ENCODE results near the gene LRMDA. TPM values are rescaled to one million over a fixed set of nuclear protein-coding genes. Genes with fewer than 3 reads are reported as not detected.

LRMDA gene
- total and polyA plus RNA-seq, 2 donors (not counting 3 experiments of a cell fraction or from before 2014, with no cell fraction given): 9.7 to 18.0 TPM

DNA sequence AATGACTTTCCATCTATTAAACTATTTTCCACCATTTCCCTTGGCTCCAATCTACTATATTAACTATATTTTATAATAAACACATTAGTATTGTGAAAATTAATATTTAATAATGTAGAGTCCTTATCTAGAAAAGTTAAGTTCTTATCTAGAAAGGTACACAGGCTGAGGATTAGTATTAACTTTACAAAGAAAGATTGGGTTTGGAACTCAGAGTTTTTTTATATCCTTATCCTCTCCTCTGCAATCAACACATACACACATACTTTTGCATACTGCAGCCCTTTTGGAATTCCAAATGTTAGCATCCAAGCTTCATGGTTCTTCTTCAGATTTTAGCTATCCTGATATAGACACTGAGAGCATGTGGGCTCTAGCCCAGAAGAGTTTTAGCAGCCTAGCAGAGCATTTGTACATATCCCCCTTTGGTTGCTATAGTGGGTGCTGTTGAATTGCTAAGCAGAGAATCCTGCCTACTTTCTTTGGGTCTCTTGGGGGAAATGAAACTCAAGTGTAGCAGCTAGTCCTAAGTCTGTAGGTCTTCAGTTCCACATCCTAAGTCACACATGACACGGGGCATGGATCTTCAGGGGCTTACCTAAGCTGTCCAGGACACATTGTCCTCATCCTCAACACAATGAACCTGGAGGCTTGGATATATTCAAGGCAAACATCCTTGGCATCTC lies 874.6 kb downstream of the LRMDA start:
- Histone ChIP-seq H3K4me1 (ENCODE audit: control insufficient read depth, extremely low read depth, insufficient read depth, low read length) (peaks cover 6% of the 10 kb centered on the region), H4K20me1 (replicated peaks; ENCODE audit: control insufficient read depth, extremely low read depth, insufficient read depth, low read length) (no peaks in the 10 kb centered on the region), H3K9me1 (replicated peaks; ENCODE audit: control insufficient read depth, extremely low read depth, insufficient read depth, low read length) (no peaks in the 10 kb centered on the region), H3K4me3 (replicated peaks in 1 of 3; ENCODE audit: insufficient read depth in 1 of 3, low read depth in 1 of 3, low read length in 3 of 3) (no peak overlapping the region), H2AFZ (ENCODE audit: low read depth, low read length) (no peak overlapping the region), H3K27me3 (ENCODE audit: control insufficient read depth in 2 of 2, insufficient read depth in 2 of 2, low read length in 2 of 2) (no peaks in the 10 kb centered on the region), H3K9me3 (replicated peaks; ENCODE audit: control insufficient read depth, insufficient read depth, low read length) (no peaks in the 10 kb centered on the region), H3K9ac (replicated peaks; ENCODE audit: extremely low read depth, insufficient read depth, low read length) (no peak overlapping the region), H3K79me2 (ENCODE audit: control insufficient read depth, insufficient read depth, low read length) (no peaks in the 10 kb centered on the region), H3K27ac (ENCODE audit: insufficient read depth, low read depth, low read length) (no peak overlapping the region), H3K36me3 (ENCODE audit: control insufficient read depth in 2 of 2, extremely low read depth in 1 of 2, insufficient read depth in 2 of 2, low read length in 2 of 2) (no peaks in the 10 kb centered on the region), H3K4me2 (ENCODE audit: insufficient read depth, low read length) (no peak overlapping the region)
- no TSS peak for BruUV-seq (replicated peaks)
- no peak for DNase-seq (ENCODE audit: low read depth, low spot score)
- dilution Hi-C loops (cut with MboI; ENCODE audit: extremely low pct_ligation_motif_present, low sequenced_read_pairs) (no loop called here), intact Hi-C loops (cut with micrococcal nuclease) (no loop called here)
- FAIRE-seq: no peak
- TF ChIP-seq POLR2A (IDR thresholded peaks at IDR 0.05; ENCODE audit: low read depth, low read length) (no peak), FOS (IDR thresholded peaks at IDR 0.05; ENCODE audit: borderline replicate concordance, insufficient read depth, low read length) (no peak)
- CTCF ChIA-PET: interaction anchor here (0.8 to 1.6 kb wide), 2 partner anchors 11 to 906 kb away, joined by 3 to 4 read pairs; no protein-coding TSS in a partner anchor
- POLR2A ChIA-PET: no interaction called here

DNA sequence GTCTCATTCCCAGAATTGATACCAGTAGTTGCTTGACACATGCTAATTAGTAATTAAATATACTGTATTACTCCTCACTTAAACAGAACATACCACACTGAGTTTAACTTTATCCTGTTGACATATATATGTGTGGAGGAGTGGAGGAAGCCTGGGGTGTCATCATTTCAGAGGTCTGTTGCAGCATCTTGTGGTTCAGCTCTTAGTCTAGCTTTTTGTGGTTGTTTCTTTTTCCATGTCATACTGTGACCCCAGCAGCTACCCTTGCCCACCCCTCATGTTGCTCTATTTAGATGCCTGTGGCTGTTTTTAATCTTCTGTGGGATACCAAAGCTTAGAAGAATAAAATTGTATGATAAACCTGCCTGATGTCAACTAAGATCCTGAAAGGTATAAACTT lies 875.4 kb downstream of the LRMDA start:
- Histone ChIP-seq H3K79me2 (ENCODE audit: control insufficient read depth, insufficient read depth, low read length) (no peaks in the 10 kb centered on the region), H3K27me3 (ENCODE audit: control insufficient read depth in 2 of 2, insufficient read depth in 2 of 2, low read length in 2 of 2) (no peaks in the 10 kb centered on the region), H3K36me3 (ENCODE audit: control insufficient read depth in 2 of 2, extremely low read depth in 1 of 2, insufficient read depth in 2 of 2, low read length in 2 of 2) (no peaks in the 10 kb centered on the region), H3K9me1 (replicated peaks; ENCODE audit: control insufficient read depth, extremely low read depth, insufficient read depth, low read length) (no peaks in the 10 kb centered on the region), H2AFZ (ENCODE audit: low read depth, low read length) (no peak overlapping the region), H3K4me3 (replicated peaks in 1 of 3; ENCODE audit: insufficient read depth in 1 of 3, low read depth in 1 of 3, low read length in 3 of 3) (no peak overlapping the region), H4K20me1 (replicated peaks; ENCODE audit: control insufficient read depth, extremely low read depth, insufficient read depth, low read length) (no peaks in the 10 kb centered on the region), H3K27ac (ENCODE audit: insufficient read depth, low read depth, low read length) (no peak overlapping the region), H3K9ac (replicated peaks; ENCODE audit: extremely low read depth, insufficient read depth, low read length) (no peak overlapping the region), H3K9me3 (replicated peaks; ENCODE audit: control insufficient read depth, insufficient read depth, low read length) (no peaks in the 10 kb centered on the region), H3K4me2 (ENCODE audit: insufficient read depth, low read length) (no peak overlapping the region), H3K4me1 (ENCODE audit: control insufficient read depth, extremely low read depth, insufficient read depth, low read length) (peaks cover 6% of the 10 kb centered on the region)
- no peak for TF ChIP-seq FOS (IDR thresholded peaks at IDR 0.05; ENCODE audit: borderline replicate concordance, insufficient read depth, low read length)
- no peak for TF ChIP-seq POLR2A (IDR thresholded peaks at IDR 0.05; ENCODE audit: low read depth, low read length)
- TF ChIP-seq POLR2AphosphoS5 (IDR thresholded peaks at IDR 0.05; ENCODE audit: insufficient read depth, low read depth, low read length): no peak
- TF ChIP-seq MYC (IDR thresholded peaks at IDR 0.05; ENCODE audit: low read depth, low read length): no peak
- no peak for TF ChIP-seq GATA2 (IDR thresholded peaks at IDR 0.05; ENCODE audit: insufficient read depth, insufficient read length, low read depth, low read length)
- TF ChIP-seq, protein P1, sequence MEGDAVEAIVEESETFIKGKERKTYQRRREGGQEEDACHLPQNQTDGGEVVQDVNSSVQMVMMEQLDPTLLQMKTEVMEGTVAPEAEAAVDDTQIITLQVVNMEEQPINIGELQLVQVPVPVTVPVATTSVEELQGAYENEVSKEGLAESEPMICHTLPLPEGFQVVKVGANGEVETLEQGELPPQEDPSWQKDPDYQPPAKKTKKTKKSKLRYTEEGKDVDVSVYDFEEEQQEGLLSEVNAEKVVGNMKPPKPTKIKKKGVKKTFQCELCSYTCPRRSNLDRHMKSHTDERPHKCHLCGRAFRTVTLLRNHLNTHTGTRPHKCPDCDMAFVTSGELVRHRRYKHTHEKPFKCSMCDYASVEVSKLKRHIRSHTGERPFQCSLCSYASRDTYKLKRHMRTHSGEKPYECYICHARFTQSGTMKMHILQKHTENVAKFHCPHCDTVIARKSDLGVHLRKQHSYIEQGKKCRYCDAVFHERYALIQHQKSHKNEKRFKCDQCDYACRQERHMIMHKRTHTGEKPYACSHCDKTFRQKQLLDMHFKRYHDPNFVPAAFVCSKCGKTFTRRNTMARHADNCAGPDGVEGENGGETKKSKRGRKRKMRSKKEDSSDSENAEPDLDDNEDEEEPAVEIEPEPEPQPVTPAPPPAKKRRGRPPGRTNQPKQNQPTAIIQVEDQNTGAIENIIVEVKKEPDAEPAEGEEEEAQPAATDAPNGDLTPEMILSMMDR (IDR thresholded peaks at IDR 0.05; ENCODE audit: extremely low read depth in 1 of 2, insufficient read depth in 1 of 2, low read depth in 1 of 2, low read length in 2 of 2): no peak
- no peak for TF ChIP-seq JUN (IDR thresholded peaks at IDR 0.05; ENCODE audit: borderline replicate concordance, insufficient read depth, insufficient read length, low read depth)
- TF ChIP-seq MAX (IDR thresholded peaks at IDR 0.05; ENCODE audit: insufficient read depth, insufficient read length): no peak
- no peak for TF ChIP-seq EZH2 (IDR thresholded peaks at IDR 0.05; ENCODE audit: borderline replicate concordance, low read depth, low read length, severe bottlenecking)
- BruUV-seq (replicated peaks): no TSS peak
- dilution Hi-C loops (cut with MboI; ENCODE audit: extremely low pct_ligation_motif_present, low sequenced_read_pairs) (no loop called here), intact Hi-C loops (cut with micrococcal nuclease) (no loop called here)
- ChIA-PET POLR2A (no interaction called here), CTCF (no interaction called here)
- FAIRE-seq (no peak), DNase-seq (ENCODE audit: low read depth, low spot score) (no peak)
